Measurements from ENCODE around the gene TMEM59L. TPM values are rescaled to one million over a fixed set of nuclear protein-coding genes. Genes with fewer than 3 reads are reported as not detected.

The TMEM59L gene
- total and polyA plus RNA-seq, 2 donors (not counting 1 experiment from before 2014, with no cell fraction given): not detected

DNA sequence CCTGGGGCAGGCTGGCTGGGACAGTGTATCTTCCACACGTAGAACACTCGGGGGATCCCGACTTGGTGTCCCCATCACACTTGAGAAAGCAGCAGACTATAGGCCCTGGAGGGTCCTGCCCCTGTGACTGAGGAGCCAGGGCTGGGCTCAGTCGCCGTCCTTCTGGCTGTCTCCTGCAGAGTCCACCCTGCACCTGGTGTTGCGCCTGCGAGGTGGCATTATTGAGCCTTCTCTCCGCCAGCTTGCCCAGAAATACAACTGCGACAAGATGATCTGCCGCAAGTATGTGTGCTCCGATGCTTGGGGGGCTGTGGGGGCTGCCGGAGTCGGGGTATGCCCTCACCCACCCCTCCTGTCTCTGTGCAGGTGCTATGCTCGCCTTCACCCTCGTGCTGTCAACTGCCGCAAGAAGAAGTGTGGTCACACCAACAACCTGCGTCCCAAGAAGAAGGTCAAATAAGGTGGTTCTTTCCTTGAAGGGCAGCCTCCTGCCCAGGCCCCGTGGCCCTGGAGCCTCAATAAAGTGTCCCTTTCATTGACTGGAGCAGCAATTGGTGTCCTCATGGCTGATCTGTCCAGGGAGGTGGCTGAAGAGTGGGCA, 37.9 kb upstream of the TMEM59L start:
- DNase-seq: no peak
- peaks cover 19% of the 10 kb centered on the region for H3K79me2 ChIP-seq (ENCODE audit: control insufficient read depth, insufficient read depth, low read length)
- H3K36me3 ChIP-seq (replicated peaks in 1 of 2; ENCODE audit: control extremely low read depth in 1 of 2, control insufficient read depth in 1 of 2, extremely low read depth in 1 of 2, insufficient read depth in 2 of 2, low read length in 1 of 2): peaks cover 0 to 42% of the 10 kb centered on the region in 2 experiments
- TF ChIP-seq EZH2 (IDR thresholded peaks at IDR 0.05; ENCODE audit: borderline replicate concordance, insufficient read depth, low read depth, low read length, poor library complexity, severe bottlenecking): no peak
- TF ChIP-seq, protein P1, sequence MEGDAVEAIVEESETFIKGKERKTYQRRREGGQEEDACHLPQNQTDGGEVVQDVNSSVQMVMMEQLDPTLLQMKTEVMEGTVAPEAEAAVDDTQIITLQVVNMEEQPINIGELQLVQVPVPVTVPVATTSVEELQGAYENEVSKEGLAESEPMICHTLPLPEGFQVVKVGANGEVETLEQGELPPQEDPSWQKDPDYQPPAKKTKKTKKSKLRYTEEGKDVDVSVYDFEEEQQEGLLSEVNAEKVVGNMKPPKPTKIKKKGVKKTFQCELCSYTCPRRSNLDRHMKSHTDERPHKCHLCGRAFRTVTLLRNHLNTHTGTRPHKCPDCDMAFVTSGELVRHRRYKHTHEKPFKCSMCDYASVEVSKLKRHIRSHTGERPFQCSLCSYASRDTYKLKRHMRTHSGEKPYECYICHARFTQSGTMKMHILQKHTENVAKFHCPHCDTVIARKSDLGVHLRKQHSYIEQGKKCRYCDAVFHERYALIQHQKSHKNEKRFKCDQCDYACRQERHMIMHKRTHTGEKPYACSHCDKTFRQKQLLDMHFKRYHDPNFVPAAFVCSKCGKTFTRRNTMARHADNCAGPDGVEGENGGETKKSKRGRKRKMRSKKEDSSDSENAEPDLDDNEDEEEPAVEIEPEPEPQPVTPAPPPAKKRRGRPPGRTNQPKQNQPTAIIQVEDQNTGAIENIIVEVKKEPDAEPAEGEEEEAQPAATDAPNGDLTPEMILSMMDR (IDR thresholded peaks at IDR 0.05): no peak
- Mint-ChIP-seq H3K27ac (peak overlapping the region; percentile 37), H3K4me1 (peaks cover 16% of the 10 kb centered on the region), H3K27me3 (no peaks in the 10 kb centered on the region), H3K4me3 (no peak overlapping the region), H3K9me3 (ENCODE audit: insufficient read depth) (no peaks in the 10 kb centered on the region)
- no peaks in the 10 kb centered on the region for H3K27me3 ChIP-seq (replicated peaks in 1 of 4; ENCODE audit: control extremely low read depth in 1 of 4, control insufficient read depth in 3 of 4, insufficient read depth in 4 of 4, low read length in 3 of 4)
- H2AFZ ChIP-seq (ENCODE audit: insufficient read depth, low read depth, low read length, poor library complexity, severe bottlenecking): no peak overlapping the region
- H3K4me1 ChIP-seq (ENCODE audit: control insufficient read depth in 2 of 2, insufficient read depth in 2 of 2, low read length in 2 of 2): peaks cover 12 to 25% of the 10 kb centered on the region in 2 donors
- no peak for ATAC-seq (ENCODE audit: low read depth)
- no peak overlapping the region for H3K9ac ChIP-seq (ENCODE audit: low read length)
- no peak overlapping the region for H3K4me3 ChIP-seq (ENCODE audit: control extremely low read depth in 1 of 5, extremely low read depth in 1 of 5, insufficient read depth in 1 of 5, low read depth in 2 of 5, low read length in 4 of 5)
- H3K9me3 ChIP-seq (ENCODE audit: control extremely low read depth in 1 of 3, control insufficient read depth in 2 of 3, insufficient read depth in 1 of 3, low read length in 2 of 3): no peaks in the 10 kb centered on the region
- POLR2A ChIA-PET: no interaction called here
- H3K27ac ChIP-seq (ENCODE audit: low read length in 2 of 2): no peak overlapping the region
- H4K20me1 ChIP-seq (ENCODE audit: control insufficient read depth, insufficient read depth, low read length, poor library complexity, severe bottlenecking): peaks cover 26% of the 10 kb centered on the region
- 95% methylated on average over 17 of the region's 18 CpGs for WGBS (ENCODE audit: insufficient coverage)
- intact Hi-C loops (cut with micrococcal nuclease): loop anchor here (5.0 kb wide), 1 partner anchor 1497 kb away; the partner anchor contains the start of genes HAUS8 and MYO9B
- no peak overlapping the region for H3K4me2 ChIP-seq (replicated peaks; ENCODE audit: low read depth, low read length, poor library complexity, severe bottlenecking)
- CTCF ChIA-PET: interaction anchor here (0.8 kb wide), 1 partner anchor 790 kb away, joined by 3 read pairs; no protein-coding TSS in a partner anchor

- Histone ChIP-seq H3K27me3 (replicated peaks in 1 of 4; ENCODE audit: control extremely low read depth in 1 of 4, control insufficient read depth in 3 of 4, insufficient read depth in 4 of 4, low read length in 3 of 4) (no peaks in the 10 kb centered on the region), H3K79me2 (ENCODE audit: control insufficient read depth, insufficient read depth, low read length) (peaks cover 19% of the 10 kb centered on the region), H3K4me3 (ENCODE audit: control extremely low read depth in 1 of 5, extremely low read depth in 1 of 5, insufficient read depth in 1 of 5, low read depth in 2 of 5, low read length in 4 of 5) (no peak overlapping the region), H3K27ac (ENCODE audit: low read length in 2 of 2) (no peak overlapping the region), H2AFZ (ENCODE audit: insufficient read depth, low read depth, low read length, poor library complexity, severe bottlenecking) (no peak overlapping the region), H4K20me1 (ENCODE audit: control insufficient read depth, insufficient read depth, low read length, poor library complexity, severe bottlenecking) (peaks cover 26% of the 10 kb centered on the region), H3K9me3 (ENCODE audit: control extremely low read depth in 1 of 3, control insufficient read depth in 2 of 3, insufficient read depth in 1 of 3, low read length in 2 of 3) (no peaks in the 10 kb centered on the region), H3K36me3 (replicated peaks in 1 of 2; ENCODE audit: control extremely low read depth in 1 of 2, control insufficient read depth in 1 of 2, extremely low read depth in 1 of 2, insufficient read depth in 2 of 2, low read length in 1 of 2) (peaks cover 0 to 42% of the 10 kb centered on the region in 2 experiments), H3K4me2 (replicated peaks; ENCODE audit: low read depth, low read length, poor library complexity, severe bottlenecking) (no peak overlapping the region), H3K4me1 (ENCODE audit: control insufficient read depth in 2 of 2, insufficient read depth in 2 of 2, low read length in 2 of 2) (peaks cover 12 to 18% of the 10 kb centered on the region in 2 donors), H3K9ac (ENCODE audit: low read length) (no peak overlapping the region)
- Mint-ChIP-seq H3K27me3 (no peaks in the 10 kb centered on the region), H3K4me3 (no peak overlapping the region), H3K27ac (no peak overlapping the region), H3K4me1 (peaks cover 14% of the 10 kb centered on the region), H3K9me3 (ENCODE audit: insufficient read depth) (no peaks in the 10 kb centered on the region)
- ChIA-PET POLR2A (no interaction called here), CTCF (interaction anchor here (0.6 kb wide), 1 partner anchor 10 kb away, joined by 3 read pairs; no protein-coding TSS in a partner anchor)
- ATAC-seq (ENCODE audit: low read depth) (no peak), DNase-seq (no peak)
- intact Hi-C loops (cut with micrococcal nuclease): no loop called here
- 93% methylated on average over 7 of the region's 8 CpGs for WGBS (ENCODE audit: insufficient coverage)
- TF ChIP-seq, protein P1 (IDR thresholded peaks at IDR 0.05): no peak
- no peak for TF ChIP-seq EZH2 (IDR thresholded peaks at IDR 0.05; ENCODE audit: borderline replicate concordance, insufficient read depth, low read depth, low read length, poor library complexity, severe bottlenecking)
These were observed 36.3 kb upstream of the TMEM59L start for GRCh38 chr19:18576383-18576782.
